ENCODE measurements around the gene RARB. TPM values are rescaled to one million over a fixed set of nuclear protein-coding genes. Genes with fewer than 3 reads are reported as not detected.

The RARB gene
- total and polyA plus RNA-seq, 3 donors from 2014 or later, result 0.63 to 1.5 (median 0.99) TPM

- Histone ChIP-seq H3K27ac (no peak overlapping the region), H3K4me1 (no peaks in the 10 kb centered on the region)
- 91 to 94% methylated on average over 3 of the region's 3 CpGs for WGBS, 2 donors
Measured at GRCh38 chr3:25447925-25448324, 19.9 kb downstream of the RARB start.

GRCh38 chr3:25448750-25449692 is 21.0 kb downstream of the RARB start:
- TF ChIP-seq POLR2A (IDR thresholded peaks at IDR 0.05), result no peak
- TF ChIP-seq, protein P1, sequence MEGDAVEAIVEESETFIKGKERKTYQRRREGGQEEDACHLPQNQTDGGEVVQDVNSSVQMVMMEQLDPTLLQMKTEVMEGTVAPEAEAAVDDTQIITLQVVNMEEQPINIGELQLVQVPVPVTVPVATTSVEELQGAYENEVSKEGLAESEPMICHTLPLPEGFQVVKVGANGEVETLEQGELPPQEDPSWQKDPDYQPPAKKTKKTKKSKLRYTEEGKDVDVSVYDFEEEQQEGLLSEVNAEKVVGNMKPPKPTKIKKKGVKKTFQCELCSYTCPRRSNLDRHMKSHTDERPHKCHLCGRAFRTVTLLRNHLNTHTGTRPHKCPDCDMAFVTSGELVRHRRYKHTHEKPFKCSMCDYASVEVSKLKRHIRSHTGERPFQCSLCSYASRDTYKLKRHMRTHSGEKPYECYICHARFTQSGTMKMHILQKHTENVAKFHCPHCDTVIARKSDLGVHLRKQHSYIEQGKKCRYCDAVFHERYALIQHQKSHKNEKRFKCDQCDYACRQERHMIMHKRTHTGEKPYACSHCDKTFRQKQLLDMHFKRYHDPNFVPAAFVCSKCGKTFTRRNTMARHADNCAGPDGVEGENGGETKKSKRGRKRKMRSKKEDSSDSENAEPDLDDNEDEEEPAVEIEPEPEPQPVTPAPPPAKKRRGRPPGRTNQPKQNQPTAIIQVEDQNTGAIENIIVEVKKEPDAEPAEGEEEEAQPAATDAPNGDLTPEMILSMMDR (IDR thresholded peaks at IDR 0.05), result no peak
- Histone ChIP-seq H3K4me1 (no peaks in the 10 kb centered on the region), H3K27me3 (no peaks in the 10 kb centered on the region), H3K4me3 (no peak overlapping the region), H3K36me3 (ENCODE audit: low read depth, missing control alignments) (no peaks in the 10 kb centered on the region), H3K27ac (no peak overlapping the region), H3K9me3 (no peaks in the 10 kb centered on the region)
- WGBS, 2 donors, result 69 to 74% methylated on average over 11 of the region's 11 CpGs
- intact Hi-C loops (cut with DNase I; ENCODE audit: low total_unique reads), result no loop called here
- DNase-seq, result peak; percentile 70

More at GRCh38 chr3:25447925-25448324, 19.9 kb downstream of the RARB start:
- TF ChIP-seq POLR2A (IDR thresholded peaks at IDR 0.05), result no peak
- TF ChIP-seq, protein P1 (IDR thresholded peaks at IDR 0.05), result no peak
- H3K27me3 ChIP-seq, result no peaks in the 10 kb centered on the region
- H3K9me3 ChIP-seq, result no peaks in the 10 kb centered on the region
- H3K36me3 ChIP-seq (ENCODE audit: low read depth, missing control alignments), result no peaks in the 10 kb centered on the region
- no peak for DNase-seq
- intact Hi-C loops (cut with DNase I; ENCODE audit: low total_unique reads), result no loop called here
- H3K4me3 ChIP-seq, result no peak overlapping the region

DNA sequence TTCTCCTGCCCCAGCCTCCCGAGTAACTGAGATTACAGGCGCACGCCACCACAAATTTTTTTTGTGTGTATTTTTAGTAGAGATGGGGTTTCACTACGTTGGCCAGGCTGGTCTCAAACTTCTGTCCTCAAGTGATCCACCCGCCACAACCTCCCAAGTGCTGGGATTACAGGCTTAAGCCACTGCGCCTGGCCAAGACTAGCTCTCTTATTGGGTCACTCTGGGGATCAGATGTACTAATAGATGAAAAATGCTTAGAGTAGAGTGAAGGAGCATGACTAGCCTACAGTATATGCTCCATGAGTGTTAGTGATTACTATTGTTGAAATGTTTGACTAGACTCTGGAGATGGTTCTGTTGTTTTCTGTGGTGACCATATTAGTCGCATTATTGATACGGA is 21.8 kb downstream of the RARB start:
- DNase-seq, result no peak
- intact Hi-C loops (cut with DNase I; ENCODE audit: low total_unique reads), result no loop called here
- H3K27me3 ChIP-seq, result no peaks in the 10 kb centered on the region
- no peak overlapping the region for H3K27ac ChIP-seq
- H3K4me1 ChIP-seq, result no peaks in the 10 kb centered on the region
- TF ChIP-seq, protein P1 (IDR thresholded peaks at IDR 0.05), result no peak
- TF ChIP-seq POLR2A (IDR thresholded peaks at IDR 0.05), result no peak
- no peak overlapping the region for H3K4me3 ChIP-seq
- no peaks in the 10 kb centered on the region for H3K9me3 ChIP-seq
- WGBS, 2 donors, result 95 to 98% methylated on average over 8 of the region's 8 CpGs
- H3K36me3 ChIP-seq (ENCODE audit: low read depth, missing control alignments), result no peaks in the 10 kb centered on the region

- Histone ChIP-seq H3K4me3 (no peak overlapping the region), H3K27ac (no peak overlapping the region), H3K4me1 (peaks cover 8% of the 10 kb centered on the region), H3K36me3 (ENCODE audit: low read depth, missing control alignments) (no peaks in the 10 kb centered on the region), H3K9me3 (no peaks in the 10 kb centered on the region), H3K27me3 (no peaks in the 10 kb centered on the region)
- intact Hi-C loops (cut with DNase I; ENCODE audit: low total_unique reads), result no loop called here
- DNase-seq, result no peak
- 83 to 93% methylated on average over 5 of the region's 5 CpGs for WGBS, 2 donors
- TF ChIP-seq POLR2A (IDR thresholded peaks at IDR 0.05), result no peak
- TF ChIP-seq, protein P1 (IDR thresholded peaks at IDR 0.05), result no peak
Measured at GRCh38 chr3:25452192-25452591, 24.1 kb downstream of the RARB start.
